WERI-Rb-1 (cell line): Measurements from ENCODE around the gene TEP1.
"Not testable (repeated sequence)": the region's sequence is repeated elsewhere in the genome, so short reads cannot be mapped to it uniquely, and the experiment has no call there.

Source experiments
- DNase-seq: peaks from one replicate; pipeline ENCODE4 v3.0.0-alpha.2; 2020
- H3K27ac ChIP-seq: fragments of 250-450 bp; sonication (Bioruptor Pico); 2 replicates; pipeline ENCODE4 v1.5.1; 2020; ENCODE audit warnings: mild to moderate bottlenecking, moderate library complexity
- H3K27me3 ChIP-seq: fragments of 250-450 bp; sonication (Bioruptor Pico); 2 replicates; pipeline ENCODE4 v1.5.1; 2021; ENCODE audit warnings: mild to moderate bottlenecking, low read depth, moderate library complexity; ENCODE audit not compliant: insufficient read depth, severe bottlenecking
- H3K36me3 ChIP-seq: fragments of 250-450 bp; sonication (Bioruptor Pico); 2 replicates; pipeline ENCODE4 v1.5.1; 2020; ENCODE audit warnings: mild to moderate bottlenecking, moderate library complexity
- H3K4me3 ChIP-seq: 2 replicates; pipeline ENCODE4 v1.5.1; 2011; ENCODE audit warnings: low read depth, mild to moderate bottlenecking, control low read depth, low read length
- H3K9me3 ChIP-seq: fragments of 250-450 bp; sonication (Bioruptor Pico); 2 replicates; pipeline ENCODE4 v1.5.1; 2021; ENCODE audit warnings: mild to moderate bottlenecking, moderate library complexity; ENCODE audit not compliant: severe bottlenecking
- TF ChIP-seq, protein P1 (sequence below): IDR thresholded peaks from 2 replicates; pipeline ENCODE4 v1.5.1; 2011; ENCODE audit warnings: low read depth, mild to moderate bottlenecking, control low read depth, inconsistent platforms, low read length

Gene TEP1

DNA sequence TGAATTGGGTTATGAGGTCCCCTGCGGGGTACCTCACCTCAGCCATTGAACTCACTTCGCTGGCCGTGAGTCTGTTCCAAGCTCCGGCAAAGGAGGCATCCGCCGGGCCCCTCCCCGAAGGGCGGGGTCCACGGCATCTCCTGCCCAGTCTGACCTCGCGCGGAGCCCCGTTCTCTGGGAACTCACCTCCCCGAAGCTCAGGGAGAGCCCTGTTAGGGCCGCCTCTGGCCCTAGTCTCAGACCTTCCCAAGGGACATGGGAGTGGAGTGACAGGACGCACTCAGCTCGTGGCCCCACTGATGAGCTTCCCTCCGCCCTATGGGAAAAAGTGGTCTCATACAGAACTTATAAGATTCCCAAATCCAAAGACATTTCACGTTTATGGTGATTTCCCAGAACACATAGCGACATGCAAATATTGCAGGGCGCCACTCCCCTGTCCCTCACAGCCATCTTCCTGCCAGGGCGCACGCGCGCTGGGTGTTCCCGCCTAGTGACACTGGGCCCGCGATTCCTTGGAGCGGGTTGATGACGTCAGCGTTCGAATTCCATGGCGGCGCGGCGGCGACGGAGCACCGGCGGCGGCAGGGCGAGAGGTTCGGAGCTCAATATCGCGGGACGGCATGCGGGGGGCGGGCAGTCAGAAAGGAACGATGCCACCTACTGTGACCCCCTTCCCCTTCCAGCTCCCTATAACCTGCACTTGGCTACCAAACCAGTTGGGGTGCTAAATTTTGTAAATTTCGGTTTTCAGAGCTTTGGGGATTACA is 70.0 kb downstream of the TEP1 start, which contains the start of gene PARP2:
PARP2 (plus strand) TSS at position 544 of the 770 bp plus-strand sequence; CDS start at position 551, 7 bp downstream.
- DNase-seq = peak; percentile 99
- Histone ChIP-seq H3K27me3 (no peaks in the 10 kb centered on the region), H3K4me3 (peak within 1 kb of the TSS; percentile 100), H3K36me3 (peaks cover 36% of the 10 kb centered on the region), H3K9me3 (no peaks in the 10 kb centered on the region), H3K27ac (peak within 1 kb of the TSS; percentile 90)
- TF ChIP-seq, protein P1, sequence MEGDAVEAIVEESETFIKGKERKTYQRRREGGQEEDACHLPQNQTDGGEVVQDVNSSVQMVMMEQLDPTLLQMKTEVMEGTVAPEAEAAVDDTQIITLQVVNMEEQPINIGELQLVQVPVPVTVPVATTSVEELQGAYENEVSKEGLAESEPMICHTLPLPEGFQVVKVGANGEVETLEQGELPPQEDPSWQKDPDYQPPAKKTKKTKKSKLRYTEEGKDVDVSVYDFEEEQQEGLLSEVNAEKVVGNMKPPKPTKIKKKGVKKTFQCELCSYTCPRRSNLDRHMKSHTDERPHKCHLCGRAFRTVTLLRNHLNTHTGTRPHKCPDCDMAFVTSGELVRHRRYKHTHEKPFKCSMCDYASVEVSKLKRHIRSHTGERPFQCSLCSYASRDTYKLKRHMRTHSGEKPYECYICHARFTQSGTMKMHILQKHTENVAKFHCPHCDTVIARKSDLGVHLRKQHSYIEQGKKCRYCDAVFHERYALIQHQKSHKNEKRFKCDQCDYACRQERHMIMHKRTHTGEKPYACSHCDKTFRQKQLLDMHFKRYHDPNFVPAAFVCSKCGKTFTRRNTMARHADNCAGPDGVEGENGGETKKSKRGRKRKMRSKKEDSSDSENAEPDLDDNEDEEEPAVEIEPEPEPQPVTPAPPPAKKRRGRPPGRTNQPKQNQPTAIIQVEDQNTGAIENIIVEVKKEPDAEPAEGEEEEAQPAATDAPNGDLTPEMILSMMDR = no peak

DNA sequence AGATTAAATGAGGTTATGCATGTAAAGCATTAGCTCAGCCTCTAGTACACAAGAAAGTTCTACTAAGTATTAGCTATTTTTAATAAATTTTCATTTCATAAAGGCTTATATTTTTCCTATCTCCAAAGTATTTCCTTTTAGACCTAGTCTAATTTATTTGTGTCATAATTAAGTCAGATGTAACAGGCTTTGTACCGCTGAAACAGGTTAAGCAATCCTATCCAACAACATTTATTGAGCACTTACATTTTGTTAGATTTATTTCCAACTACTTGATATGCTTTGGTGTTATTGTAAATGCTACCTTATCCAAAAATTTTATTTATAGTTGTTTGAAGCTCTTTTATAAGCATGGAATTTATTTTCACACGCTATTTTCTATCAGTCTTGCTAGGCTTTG is 71.7 kb downstream of the TEP1 start:
- TF ChIP-seq, protein P1 = no peak
- H3K9me3 ChIP-seq = no peaks in the 10 kb centered on the region
- peak overlapping the region; percentile 97 for H3K4me3 ChIP-seq
- H3K27ac ChIP-seq = peak overlapping the region; percentile 88
- H3K36me3 ChIP-seq = peaks cover 22% of the 10 kb centered on the region
- DNase-seq = no peak
- no peaks in the 10 kb centered on the region for H3K27me3 ChIP-seq

DNA sequence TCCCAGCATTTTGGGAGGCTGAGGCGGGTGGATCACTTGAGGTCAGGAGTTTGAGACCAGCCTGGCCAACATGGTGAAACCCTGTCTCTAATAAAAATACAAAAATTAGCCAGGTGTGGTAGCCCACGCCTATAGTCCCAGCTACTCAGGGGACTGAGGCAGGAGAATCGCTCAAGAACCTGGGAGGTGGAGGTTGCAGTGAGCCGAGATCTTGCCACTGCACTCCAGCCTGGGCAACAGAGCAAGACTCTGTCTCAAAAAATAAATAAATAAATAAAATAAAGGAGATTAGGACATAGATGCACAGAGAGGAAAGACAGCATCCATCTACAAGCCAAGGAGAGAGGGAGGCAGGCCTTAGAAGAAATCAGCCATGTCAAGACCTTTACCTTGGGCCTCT is 72.3 kb downstream of the TEP1 start:
- not testable (repeated sequence) for H3K9me3 ChIP-seq, H3K27ac ChIP-seq, DNase-seq, H3K27me3 ChIP-seq, H3K4me3 ChIP-seq
- peaks cover 16% of the 10 kb centered on the region for H3K36me3 ChIP-seq

DNA sequence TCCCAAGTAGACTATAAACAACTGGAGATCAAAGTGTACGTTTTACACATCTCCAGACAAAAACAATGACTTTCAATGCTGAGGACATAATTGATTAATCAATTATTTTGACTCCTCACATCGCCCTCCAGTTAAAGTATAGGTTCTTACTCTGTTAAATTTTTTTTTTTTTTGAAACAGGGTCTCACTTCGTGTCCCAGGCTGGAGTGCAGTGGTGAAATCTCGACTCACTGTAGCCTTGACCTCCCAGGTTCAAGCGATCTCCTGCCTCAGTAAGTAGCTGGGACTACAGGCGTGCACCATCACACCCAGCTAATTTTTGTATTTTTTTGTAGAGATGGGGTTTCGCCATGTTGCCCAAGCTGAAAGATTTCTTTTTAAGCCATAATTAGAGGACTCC is 79.3 kb downstream of the TEP1 start:
- DNase-seq = no peak
- TF ChIP-seq, protein P1 = no peak
- Histone ChIP-seq H3K9me3 (no peaks in the 10 kb centered on the region), H3K36me3 (peaks cover under 1% of the 10 kb centered on the region), H3K4me3 (no peak overlapping the region), H3K27ac (no peak overlapping the region), H3K27me3 (no peaks in the 10 kb centered on the region)

DNA sequence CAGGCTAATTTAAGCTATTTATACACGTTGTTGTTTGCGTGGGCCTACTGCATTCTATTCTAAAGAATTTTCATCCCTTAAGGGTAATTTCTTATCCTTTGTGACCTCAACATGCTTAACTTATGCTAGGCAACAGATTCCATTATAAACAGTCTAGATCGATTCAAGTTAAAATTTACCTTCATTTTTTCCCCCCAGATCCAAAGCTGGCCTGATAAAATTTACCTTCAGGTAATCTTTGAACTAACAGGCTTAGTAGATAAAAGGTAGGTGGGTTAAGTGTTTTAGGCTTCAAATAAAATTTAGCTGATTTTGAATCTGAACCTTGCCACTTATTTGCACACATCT is 79.8 kb downstream of the TEP1 start:
- TF ChIP-seq, protein P1 = no peak
- no peak for DNase-seq
- Histone ChIP-seq H3K9me3 (no peaks in the 10 kb centered on the region), H3K4me3 (peak overlapping the region; percentile 71), H3K27ac (no peak overlapping the region), H3K36me3 (peaks cover 5% of the 10 kb centered on the region), H3K27me3 (no peaks in the 10 kb centered on the region)

DNA sequence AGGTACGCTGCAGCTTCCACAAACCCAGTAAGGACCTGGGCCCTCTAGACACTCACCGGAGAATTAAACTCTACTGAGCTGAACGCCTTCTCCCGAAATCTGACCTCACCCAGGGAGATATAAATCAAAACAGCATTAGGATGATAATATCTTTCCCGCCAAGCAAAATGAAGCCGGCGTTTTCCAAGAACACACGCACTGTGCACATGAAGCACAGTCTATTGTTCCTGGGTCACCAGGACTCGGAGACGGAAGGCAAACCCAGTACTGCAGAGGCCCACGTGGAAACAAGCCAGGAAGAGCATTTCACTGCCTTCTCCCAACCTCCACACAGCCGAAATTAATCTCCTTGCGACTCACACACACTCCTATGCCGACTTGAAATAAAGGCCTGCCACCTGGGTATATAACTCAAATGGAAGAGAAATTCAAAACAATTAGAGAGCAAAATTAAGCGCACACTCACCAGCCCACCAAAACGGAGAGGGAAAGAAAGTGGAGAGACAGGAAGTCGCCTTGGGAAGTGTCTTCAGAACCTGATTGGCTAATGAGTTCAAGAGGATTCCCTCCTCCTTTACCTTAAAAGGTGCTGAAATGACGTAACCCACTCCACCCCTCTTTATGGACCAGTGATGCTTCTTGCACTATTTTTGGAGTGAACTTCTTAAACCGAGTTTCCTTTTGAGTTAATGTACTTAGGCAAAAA is 80.4 kb downstream of the TEP1 start, which contains the start of gene CCNB1IP1:
CCNB1IP1 (minus strand) TSS at position 492 of the 706 bp plus-strand sequence. CDS start 16,756 bp downstream, outside the sequence.
- DNase-seq = peak; percentile 51
- Histone ChIP-seq H3K27me3 (no peaks in the 10 kb centered on the region), H3K36me3 (peaks cover 5% of the 10 kb centered on the region), H3K4me3 (peak within 1 kb of the TSS; percentile 71), H3K9me3 (no peaks in the 10 kb centered on the region), H3K27ac (peak within 1 kb of the TSS; percentile 81)
- TF ChIP-seq, protein P1 = no peak
